GM23338 (cell line): Measurements from ENCODE around the gene MZB1. TPM values are rescaled to one million over a fixed set of nuclear protein-coding genes. Genes with fewer than 3 reads are reported as not detected.
A peak's percentile ranks its signal among the peaks of the same experiment; 100 is the strongest.

Experiments
- ATAC-seq: fragments of 200-7000 bp; cut with Tn5 transposase; 3 replicates; pipeline ENCODE4 v1.9.1; 2020
- DNase-seq: peaks from one replicate; pipeline ENCODE4 v3.0.0-alpha.2; 2015; ENCODE audit warnings: low spot score
- H2AFZ ChIP-seq: fragments of 200-600 bp; sonication (generic); 2 replicates; pipeline ENCODE4 v1.8.0; 2016; ENCODE audit warnings: antibody characterized with exemption, mild to moderate bottlenecking, moderate library complexity
- H3F3A ChIP-seq: fragments of 200-600 bp; sonication (generic); replicated peaks from 2 replicates; pipeline ENCODE4 v1.8.0; 2017; ENCODE audit warnings: antibody characterized with exemption, mixed run types, low read depth
- H3K27ac ChIP-seq: fragments of 200-600 bp; sonication (generic); 2 replicates; pipeline ENCODE4 v1.6.1; 2016; ENCODE audit warnings: low read depth
- H3K27me3 ChIP-seq: fragments of 200-600 bp; sonication (generic); 2 replicates; pipeline ENCODE4 v1.8.0; 2016; ENCODE audit warnings: mild to moderate bottlenecking, mixed run types, moderate library complexity; ENCODE audit not compliant: insufficient read depth
- H3K36me3 ChIP-seq: fragments of 200-600 bp; sonication (generic); 2 replicates; pipeline ENCODE4 v1.8.0; 2016; ENCODE audit warnings: mild to moderate bottlenecking; ENCODE audit not compliant: insufficient read depth
- H3K4me1 ChIP-seq: fragments of 200-600 bp; sonication (generic); 2 replicates; pipeline ENCODE4 v1.8.0; 2016; ENCODE audit warnings: mild to moderate bottlenecking, moderate library complexity; ENCODE audit not compliant: insufficient read depth
- H3K4me2 ChIP-seq: fragments of 200-600 bp; sonication (generic); 2 replicates; pipeline ENCODE4 v1.7.1; 2017; ENCODE audit warnings: mixed run types
- H3K4me3 ChIP-seq: fragments of 200-600 bp; sonication (generic); 2 replicates; pipeline ENCODE4 v1.6.1; 2016; ENCODE audit warnings: mixed run types
- H3K79me2 ChIP-seq: fragments of 200-600 bp; sonication (generic); replicated peaks from 2 replicates; pipeline ENCODE4 v1.8.0; 2017; ENCODE audit warnings: mild to moderate bottlenecking; ENCODE audit not compliant: insufficient read depth
- H3K9me2 ChIP-seq: fragments of 200-600 bp; sonication (generic); 2 replicates; pipeline ENCODE4 v1.8.0; 2017; ENCODE audit not compliant: insufficient read depth
- H4K20me1 ChIP-seq: fragments of 200-600 bp; sonication (generic); replicated peaks from 2 replicates; pipeline ENCODE4 v1.8.0; 2017; ENCODE audit warnings: mild to moderate bottlenecking; ENCODE audit not compliant: insufficient read depth
- H3K27ac Mint-ChIP-seq: 2 replicates; pipeline ENCODE4 v1.8.0; 2020; ENCODE audit warnings: inconsistent platforms, mild to moderate bottlenecking, moderate library complexity, mixed read lengths
- H3K27me3 Mint-ChIP-seq: 3 replicates; pipeline ENCODE4 v1.8.0; 2022; ENCODE audit warnings: low read depth, mild to moderate bottlenecking, moderate library complexity, mixed read lengths, inconsistent platforms; ENCODE audit not compliant: insufficient read depth, poor library complexity
- H3K36me3 Mint-ChIP-seq: 3 replicates; pipeline ENCODE4 v1.8.0; 2021; ENCODE audit warnings: low read depth, mild to moderate bottlenecking, inconsistent platforms, moderate library complexity, mixed read lengths
- H3K4me1 Mint-ChIP-seq: 3 replicates; pipeline ENCODE4 v1.8.0; 2020; ENCODE audit warnings: mild to moderate bottlenecking, inconsistent platforms, mixed read lengths
- H3K4me3 Mint-ChIP-seq: 3 replicates; pipeline ENCODE4 v1.8.0; 2021; ENCODE audit warnings: moderate library complexity, mild to moderate bottlenecking, inconsistent platforms, mixed read lengths
- H3K9me3 Mint-ChIP-seq: 3 replicates; pipeline ENCODE4 v1.8.0; 2020; ENCODE audit warnings: moderate library complexity, mild to moderate bottlenecking, inconsistent platforms, mixed read lengths
- CREB1 ChIP-seq: fragments of 250-450 bp; sonication (Bioruptor Pico); IDR thresholded peaks from 2 replicates; pipeline ENCODE4 v1.5.0; 2020; ENCODE audit warnings: low read depth, mild to moderate bottlenecking, moderate library complexity
- ETS1 ChIP-seq: IDR thresholded peaks from 2 replicates; pipeline ENCODE4 v1.6.1; 2016; ENCODE audit warnings: antibody characterized with exemption
- EZH2 ChIP-seq: fragments of 200-600 bp; sonication (generic); IDR thresholded peaks from one replicate; pipeline ENCODE4 v1.8.0; 2017; ENCODE audit warnings: antibody characterized with exemption, mild to moderate bottlenecking, low read depth; ENCODE audit not compliant: unreplicated experiment
- JUNB ChIP-seq: IDR thresholded peaks from one replicate; pipeline ENCODE4 v1.6.1; 2016; ENCODE audit warnings: antibody characterized with exemption; ENCODE audit not compliant: unreplicated experiment
- NANOG ChIP-seq: IDR thresholded peaks from 2 replicates; pipeline ENCODE4 v1.6.1; 2016; ENCODE audit warnings: antibody characterized with exemption, borderline replicate concordance
- POLR2AphosphoS5 ChIP-seq: IDR thresholded peaks from 2 replicates; pipeline ENCODE4 v1.6.1; 2016; ENCODE audit warnings: antibody characterized with exemption, low read depth
- STAT1 ChIP-seq: IDR thresholded peaks from one replicate; pipeline ENCODE4 v1.6.1; 2016; ENCODE audit warnings: antibody characterized with exemption; ENCODE audit not compliant: unreplicated experiment
- ZNF114 ChIP-seq: fragments of 250-450 bp; sonication (Bioruptor Pico); IDR thresholded peaks from 2 replicates; pipeline ENCODE4 v1.5.0; 2020; ENCODE audit warnings: mild to moderate bottlenecking, moderate library complexity
- ZNF331 ChIP-seq: fragments of 250-450 bp; sonication (Bioruptor Pico); IDR thresholded peaks from 2 replicates; pipeline ENCODE4 v1.5.0; 2020; ENCODE audit warnings: low read depth, mild to moderate bottlenecking, moderate library complexity
- long read RNA-seq: library from polyadenylated mRNA; unstranded; transcript quantifications from one replicate; pipeline ENCODE4 v2.0.0, GENCODE V29; 2020; ENCODE audit not compliant: unreplicated experiment
- polyA plus RNA-seq: library from polyadenylated mRNA; unstranded; fragments of >200 nt; fragmentation: Nextera tagmentation; extraction: Ambion mirVana; gene quantifications from 2 replicates; pipeline ENCODE4 v1.2.1, GENCODE V29; 2016
- total RNA-seq: library from RNA; depleted of rRNA; stranded (reverse); fragments of >200 nt; shearing (Covaris generic); gene quantifications from 2 replicates; pipeline ENCODE4 v1.2.3, GENCODE V29; 2014; rRNA removed

The MZB1 gene
- total RNA-seq (1.6 TPM in 1 of 2 replicates, not detected in the other), polyA plus RNA-seq (0.52 and 0.71 TPM in 2 replicates)
- long read RNA-seq, result 0 reads

GRCh38 chr5:139389701-139390638 is at the start of gene MZB1:
TSS of gene MZB1 (minus strand) at chr5:139389913. CDS start at chr5:139389856, 57 bp downstream.
- TF ChIP-seq EZH2 (no peak), ZNF114 (no peak), NANOG (no peak), STAT1 (no peak), JUNB (no peak), ZNF331 (CRISPR knock-in tag) (no peak), CREB1 (CRISPR knock-in tag) (no peak)
- Histone ChIP-seq H3K36me3 (no peaks in the 10 kb centered on the region), H3K79me2 (no peaks in the 10 kb centered on the region), H3F3A (peaks cover 13% of the 10 kb centered on the region), H2AFZ (no peak within 1 kb of the TSS), H3K4me1 (peaks cover 16% of the 10 kb centered on the region), H3K27me3 (peaks cover 30% of the 10 kb centered on the region), H3K4me2 (peak within 1 kb of the TSS; percentile 74; the same call in 1 of the 2 replicates), H4K20me1 (no peaks in the 10 kb centered on the region), H3K9me2 (no peaks in the 10 kb centered on the region), H3K4me3 (no peak within 1 kb of the TSS), H3K27ac (no peak within 1 kb of the TSS)
- ATAC-seq (no peak), DNase-seq (no peak)
- Mint-ChIP-seq H3K4me3 (peak within 1 kb of the TSS; percentile 9; the same call in 1 of the 3 replicates), H3K36me3 (no peaks in the 10 kb centered on the region; the same call in 2 of the 3 replicates), H3K27ac (no peak within 1 kb of the TSS), H3K4me1 (peaks cover 31% of the 10 kb centered on the region), H3K27me3 (peaks cover 46% of the 10 kb centered on the region), H3K9me3 (no peaks in the 10 kb centered on the region)

- Histone ChIP-seq H3F3A (0 out of 2 replicates have a peak, but pooled peaks cover 10% of the 10 kb centered on the region), H3K4me1 (peaks cover 15% of the 10 kb centered on the region), H2AFZ (peak within 1 kb of the TSS; percentile 95; the same call in 1 of the 2 replicates), H3K27ac (peak within 1 kb of the TSS; percentile 89), H3K27me3 (no peaks in the 10 kb centered on the region), H3K4me3 (peak within 1 kb of the TSS; percentile 89), H3K4me2 (peak within 1 kb of the TSS; percentile 91), H4K20me1 (no peaks in the 10 kb centered on the region), H3K79me2 (no peaks in the 10 kb centered on the region), H3K36me3 (peaks cover 6% of the 10 kb centered on the region; the same call in 1 of the 2 replicates), H3K9me2 (no peaks in the 10 kb centered on the region)
- Mint-ChIP-seq H3K4me1 (peaks cover 15% of the 10 kb centered on the region), H3K36me3 (peaks cover 10% of the 10 kb centered on the region; the same call in 2 of the 3 replicates), H3K9me3 (no peaks in the 10 kb centered on the region), H3K27ac (peak within 1 kb of the TSS; percentile 98), H3K4me3 (peak within 1 kb of the TSS; percentile 96), H3K27me3 (peaks cover 6% of the 10 kb centered on the region)
- peak; percentile 97 for DNase-seq
- TF ChIP-seq ETS1 (peak; percentile 88), EZH2 (no peak), POLR2AphosphoS5 (peak; percentile 90), CREB1 (CRISPR knock-in tag) (0 out of 2 replicates have a peak, but pooled peaks have one; percentile 50)
- ATAC-seq, result peak; percentile 95
Measured at GRCh38 chr5:139439013-139439903, 49.5 kb upstream of the MZB1 start, which contains the start of gene DNAJC18. TSS of gene DNAJC18 (minus strand) at chr5:139439525. CDS start at chr5:139439445, 80 bp downstream.
